ENCODE measurements around the gene OBSCN. TPM values are rescaled to one million over a fixed set of nuclear protein-coding genes. Genes with fewer than 3 reads are reported as not detected.

The OBSCN gene
- total and polyA plus RNA-seq, 9 donors: 184 to 401 (median 297) TPM

GRCh38 chr1:228414511-228415211, 206.8 kb downstream of the OBSCN start:
- no peak for DNase-seq
- no peak overlapping the region for H3K4me3 ChIP-seq (ENCODE audit: low read length)
- no peak overlapping the region for H3K27ac ChIP-seq (ENCODE audit: low read length)
- H3K9me3 ChIP-seq (replicated peaks; ENCODE audit: control insufficient read depth, low read depth, low read length): no peaks in the 10 kb centered on the region
- H3K4me1 ChIP-seq (ENCODE audit: control insufficient read depth, insufficient read depth, low read length): peaks cover 23% of the 10 kb centered on the region
- peaks cover 45% of the 10 kb centered on the region for H3K27me3 ChIP-seq (ENCODE audit: control insufficient read depth, insufficient read depth, low read length)
- 66% methylated on average over 18 of the region's 25 CpGs for WGBS (ENCODE audit: insufficient coverage)
- peaks cover 6% of the 10 kb centered on the region for H3K36me3 ChIP-seq (ENCODE audit: control insufficient read depth, insufficient read depth, low read length)

DNA sequence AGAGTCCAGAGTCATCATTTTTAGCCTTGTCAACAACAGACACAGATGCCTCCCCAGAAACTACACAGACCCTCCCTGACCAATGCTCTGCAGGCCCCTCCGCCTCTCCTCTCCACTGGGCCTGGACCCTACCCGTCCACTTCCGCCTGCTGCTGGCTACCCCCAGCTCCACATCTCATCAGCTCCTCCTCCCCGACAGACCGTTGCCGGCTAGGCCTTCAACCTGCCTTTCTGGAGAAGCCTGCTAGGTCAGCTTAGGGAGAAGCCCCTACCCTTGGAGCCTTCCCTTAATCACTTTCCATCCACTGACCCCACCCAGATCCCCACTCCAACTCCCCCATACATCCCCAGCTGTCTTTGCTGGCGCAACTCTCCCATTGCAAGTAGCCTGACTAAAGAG, 207.4 kb downstream of the OBSCN start:
- Histone ChIP-seq H3K27ac (ENCODE audit: low read length) (no peak overlapping the region), H3K36me3 (ENCODE audit: control insufficient read depth, insufficient read depth, low read length) (peaks cover 5% of the 10 kb centered on the region), H3K27me3 (ENCODE audit: control insufficient read depth, insufficient read depth, low read length) (peaks cover 45% of the 10 kb centered on the region), H3K4me3 (ENCODE audit: low read length) (no peak overlapping the region), H3K4me1 (ENCODE audit: control insufficient read depth, insufficient read depth, low read length) (peaks cover 23% of the 10 kb centered on the region), H3K9me3 (replicated peaks; ENCODE audit: control insufficient read depth, low read depth, low read length) (no peaks in the 10 kb centered on the region)
- peak; percentile 45 for DNase-seq
- WGBS (ENCODE audit: insufficient coverage): 17% methylated on average over 6 of the region's 7 CpGs

- H3K9me3 ChIP-seq (replicated peaks; ENCODE audit: control insufficient read depth, low read depth, low read length): no peaks in the 10 kb centered on the region
- peaks cover 23% of the 10 kb centered on the region for H3K4me1 ChIP-seq (ENCODE audit: control insufficient read depth, insufficient read depth, low read length)
- peak overlapping the region; percentile 30 for H3K4me3 ChIP-seq (ENCODE audit: low read length)
- peaks cover 45% of the 10 kb centered on the region for H3K27me3 ChIP-seq (ENCODE audit: control insufficient read depth, insufficient read depth, low read length)
- no peak overlapping the region for H3K27ac ChIP-seq (ENCODE audit: low read length)
- no peak for DNase-seq
- whole genome bisulfite sequencing (ENCODE audit: insufficient coverage): 10% methylated on average over 23 of the region's 23 CpGs
- no peaks in the 10 kb centered on the region for H3K36me3 ChIP-seq (ENCODE audit: control insufficient read depth, insufficient read depth, low read length)
Measured at GRCh38 chr1:228415853-228416216, 208.0 kb downstream of the OBSCN start.

DNA sequence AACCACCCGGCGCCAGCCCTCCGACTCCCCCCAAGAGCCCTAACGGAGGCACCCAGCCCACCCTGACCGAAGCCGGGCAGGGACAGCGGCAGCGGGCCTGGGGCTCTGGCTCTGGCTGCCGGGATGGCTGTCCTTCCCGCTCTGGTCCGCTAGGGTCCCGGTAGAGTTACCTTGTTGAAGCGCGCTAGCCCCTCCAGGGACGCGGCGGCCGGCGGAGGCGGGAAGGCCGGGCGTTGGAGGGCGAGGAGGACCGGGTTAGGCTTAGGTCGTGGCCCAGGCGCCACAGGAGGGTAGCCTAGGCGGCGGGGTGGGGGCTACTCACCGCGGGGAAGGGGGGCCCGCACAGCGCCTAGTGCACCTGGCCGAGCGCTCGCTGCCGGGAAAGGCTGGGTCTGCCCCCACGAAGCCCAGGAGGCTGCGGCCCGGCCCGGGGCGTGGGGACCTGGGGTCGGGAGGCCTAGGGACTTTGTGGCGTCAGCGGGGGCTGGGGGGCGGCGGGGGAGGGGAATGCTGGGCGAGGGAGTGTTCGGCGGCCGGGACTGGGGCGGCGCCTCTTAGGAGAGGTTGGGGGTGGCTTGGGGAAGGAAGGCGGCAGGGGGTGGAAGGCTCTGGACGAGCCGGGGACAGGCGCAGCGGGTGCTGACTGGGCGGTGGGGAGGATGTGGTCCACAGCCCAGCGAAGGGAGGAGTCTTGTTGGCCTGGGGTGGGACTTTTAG, 208.5 kb downstream of the OBSCN start, which contains the start of gene TRIM17:
Gene TRIM17, minus strand, starts transcription at position 645 of the 717 bp plus-strand sequence. CDS start 1,789 bp downstream, outside the sequence.
- peak within 1 kb of the TSS; percentile 30 for H3K4me3 ChIP-seq (ENCODE audit: low read length)
- H3K9me3 ChIP-seq (replicated peaks; ENCODE audit: control insufficient read depth, low read depth, low read length): no peaks in the 10 kb centered on the region
- no peak within 1 kb of the TSS for H3K27ac ChIP-seq (ENCODE audit: low read length)
- no peaks in the 10 kb centered on the region for H3K36me3 ChIP-seq (ENCODE audit: control insufficient read depth, insufficient read depth, low read length)
- DNase-seq: peak; percentile 30
- WGBS (ENCODE audit: insufficient coverage): under 1% methylated on average over 52 of the region's 59 CpGs
- peaks cover 23% of the 10 kb centered on the region for H3K4me1 ChIP-seq (ENCODE audit: control insufficient read depth, insufficient read depth, low read length)
- peaks cover 45% of the 10 kb centered on the region for H3K27me3 ChIP-seq (ENCODE audit: control insufficient read depth, insufficient read depth, low read length)

GRCh38 chr1:228417061-228417460, 209.2 kb downstream of the OBSCN start:
- no peak overlapping the region for H3K4me3 ChIP-seq (ENCODE audit: low read length)
- H3K27ac ChIP-seq (ENCODE audit: low read length): no peak overlapping the region
- no peaks in the 10 kb centered on the region for H3K9me3 ChIP-seq (replicated peaks; ENCODE audit: control insufficient read depth, low read depth, low read length)
- WGBS (ENCODE audit: insufficient coverage): 12% methylated on average over 11 of the region's 12 CpGs
- DNase-seq: no peak
- peaks cover 23% of the 10 kb centered on the region for H3K4me1 ChIP-seq (ENCODE audit: control insufficient read depth, insufficient read depth, low read length)
- H3K36me3 ChIP-seq (ENCODE audit: control insufficient read depth, insufficient read depth, low read length): no peaks in the 10 kb centered on the region
- peaks cover 45% of the 10 kb centered on the region for H3K27me3 ChIP-seq (ENCODE audit: control insufficient read depth, insufficient read depth, low read length)

DNA sequence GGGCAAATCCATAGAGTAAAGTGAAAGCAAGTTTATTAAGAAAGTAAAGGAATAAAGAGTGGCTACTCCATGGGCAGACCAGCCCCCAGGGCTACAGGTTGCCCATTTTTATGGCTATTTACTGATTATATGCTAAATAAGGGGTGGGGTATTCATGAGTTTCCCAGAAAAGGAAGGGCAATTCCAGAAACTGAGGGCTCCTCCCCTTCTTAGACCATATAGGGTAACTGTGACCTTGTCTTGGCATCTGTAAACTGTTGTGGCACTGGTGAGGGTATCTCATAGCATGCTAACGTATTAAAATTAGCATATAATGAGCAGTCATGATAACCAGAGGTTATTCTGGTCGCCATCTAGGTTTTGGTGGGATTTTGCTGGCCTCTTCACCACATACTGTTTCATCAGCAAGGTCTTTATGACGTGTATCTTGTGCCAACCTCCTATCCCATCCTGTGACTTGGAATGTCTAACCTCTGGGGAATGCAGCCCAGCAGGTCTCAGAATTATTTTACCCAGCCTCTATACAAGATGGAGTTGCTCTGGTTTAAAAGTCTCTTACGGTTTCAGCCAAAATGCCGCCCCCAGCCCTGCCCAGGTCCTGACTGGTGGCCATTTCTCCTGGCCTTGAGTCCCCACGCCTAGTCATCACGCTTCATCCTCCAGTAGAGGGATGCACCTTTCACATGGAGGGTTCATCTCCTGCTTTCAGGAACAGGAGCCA, 209.8 kb downstream of the OBSCN start:
- DNase-seq: no peak
- Histone ChIP-seq H3K27me3 (ENCODE audit: control insufficient read depth, insufficient read depth, low read length) (peaks cover 45% of the 10 kb centered on the region), H3K4me3 (ENCODE audit: low read length) (no peak overlapping the region), H3K36me3 (ENCODE audit: control insufficient read depth, insufficient read depth, low read length) (no peaks in the 10 kb centered on the region), H3K4me1 (ENCODE audit: control insufficient read depth, insufficient read depth, low read length) (peaks cover 23% of the 10 kb centered on the region), H3K9me3 (replicated peaks; ENCODE audit: control insufficient read depth, low read depth, low read length) (no peaks in the 10 kb centered on the region), H3K27ac (ENCODE audit: low read length) (no peak overlapping the region)
- 65% methylated on average over 4 of the region's 7 CpGs for WGBS (ENCODE audit: insufficient coverage)

DNA sequence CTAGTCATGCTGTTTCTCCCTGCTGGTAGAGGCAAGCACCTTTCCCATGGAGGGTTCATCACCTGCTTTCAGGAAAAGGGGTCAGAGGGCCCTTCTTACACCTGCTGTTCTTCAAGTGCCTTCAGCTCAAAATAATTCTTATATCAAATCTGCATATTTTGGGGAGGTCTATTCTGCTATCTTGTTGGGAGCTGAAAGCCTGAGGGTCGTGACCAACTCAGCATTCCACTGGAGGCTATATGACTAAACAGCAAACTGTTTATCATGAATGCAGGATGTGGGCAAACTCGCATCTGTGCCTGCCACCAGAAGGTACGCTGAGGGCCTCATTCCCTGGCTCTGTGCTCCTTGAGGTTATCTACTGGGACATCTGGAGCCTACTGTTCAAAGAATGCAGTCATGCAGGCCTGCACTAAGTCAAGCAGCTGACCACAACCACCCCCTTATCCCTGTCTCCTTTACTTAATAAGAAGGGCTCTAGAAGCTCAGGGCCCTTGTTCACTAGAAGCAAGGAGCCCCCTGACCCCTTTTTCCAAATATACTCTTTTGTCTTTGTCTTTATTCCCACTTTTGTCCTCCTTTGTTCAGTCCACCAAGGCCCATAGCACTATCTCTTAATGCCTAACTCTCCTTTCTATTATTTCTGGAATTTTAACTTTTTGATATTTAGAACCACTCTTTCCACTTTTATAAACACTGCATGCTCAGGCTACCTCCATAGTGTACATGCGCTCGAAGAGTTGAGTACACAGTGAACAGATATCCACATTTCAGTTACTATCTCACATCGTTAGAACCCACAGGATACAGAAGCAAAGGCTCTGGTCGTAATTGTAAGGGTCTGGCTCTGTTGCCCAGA, 213.4 kb downstream of the OBSCN start:
- H3K27me3 ChIP-seq (ENCODE audit: control insufficient read depth, insufficient read depth, low read length): peaks cover 26% of the 10 kb centered on the region
- peaks cover 12% of the 10 kb centered on the region for H3K4me1 ChIP-seq (ENCODE audit: control insufficient read depth, insufficient read depth, low read length)
- no peaks in the 10 kb centered on the region for H3K36me3 ChIP-seq (ENCODE audit: control insufficient read depth, insufficient read depth, low read length)
- whole genome bisulfite sequencing (ENCODE audit: insufficient coverage): 73% methylated on average over 3 of the region's 7 CpGs
- H3K9me3 ChIP-seq (replicated peaks; ENCODE audit: control insufficient read depth, low read depth, low read length): no peaks in the 10 kb centered on the region
- H3K4me3 ChIP-seq (ENCODE audit: low read length): no peak overlapping the region
- no peak for DNase-seq
- H3K27ac ChIP-seq (ENCODE audit: low read length): no peak overlapping the region

GRCh38 chr1:228423404-228424053, 215.7 kb downstream of the OBSCN start:
- H3K4me1 ChIP-seq (ENCODE audit: control insufficient read depth, insufficient read depth, low read length): no peaks in the 10 kb centered on the region
- 89% methylated on average over 6 of the region's 7 CpGs for WGBS (ENCODE audit: insufficient coverage)
- H3K4me3 ChIP-seq (ENCODE audit: low read length): no peak overlapping the region
- peaks cover 6% of the 10 kb centered on the region for H3K27me3 ChIP-seq (ENCODE audit: control insufficient read depth, insufficient read depth, low read length)
- DNase-seq: no peak
- no peaks in the 10 kb centered on the region for H3K36me3 ChIP-seq (ENCODE audit: control insufficient read depth, insufficient read depth, low read length)
- no peak overlapping the region for H3K27ac ChIP-seq (ENCODE audit: low read length)
- H3K9me3 ChIP-seq (replicated peaks; ENCODE audit: control insufficient read depth, low read depth, low read length): no peaks in the 10 kb centered on the region

All from muscle of leg (tissue), 11 donors.